Smooth muscle cell (in vitro differentiated cells): ENCODE data around the gene BRSK2. TPM values are rescaled to one million over a fixed set of nuclear protein-coding genes. Genes with fewer than 3 reads are reported as not detected.

Experiments
- DNase-seq: peaks from one replicate; lab custom pipeline; 2025; ENCODE audit not compliant: unreplicated experiment; lab: John Stamatoyannopoulos, UW
- H2AFZ ChIP-seq: fragments of 200-600 bp; sonication (generic); 2 replicates; pipeline ENCODE4 v1.6.0; 2016; ENCODE audit warnings: antibody characterized with exemption, low read depth, mild to moderate bottlenecking
- H3F3A ChIP-seq: fragments of 200-600 bp; sonication (generic); 2 replicates; pipeline ENCODE4 v1.6.0; 2017; ENCODE audit warnings: antibody characterized with exemption, low read depth
- H3K27ac ChIP-seq: fragments of 200-600 bp; sonication (generic); 2 replicates; pipeline ENCODE4 v1.5.1; 2016; ENCODE audit warnings: low read depth, mild to moderate bottlenecking
- H3K27me3 ChIP-seq: fragments of 200-600 bp; sonication (generic); 2 replicates; pipeline ENCODE4 v1.6.1; 2016; ENCODE audit warnings: low read depth, mild to moderate bottlenecking
- H3K36me3 ChIP-seq: fragments of 200-600 bp; sonication (generic); 2 replicates; pipeline ENCODE4 v1.5.1; 2016; ENCODE audit warnings: low read depth
- H3K4me1 ChIP-seq: fragments of 200-600 bp; sonication (generic); 2 replicates; pipeline ENCODE4 v1.5.1; 2016; ENCODE audit warnings: low read depth
- H3K4me2 ChIP-seq: fragments of 200-600 bp; sonication (generic); 2 replicates; pipeline ENCODE4 v1.6.0; 2016; ENCODE audit warnings: mild to moderate bottlenecking
- H3K4me3 ChIP-seq: fragments of 200-600 bp; sonication (generic); 2 replicates; pipeline ENCODE4 v1.5.1; 2016; ENCODE audit warnings: mild to moderate bottlenecking
- H3K79me2 ChIP-seq: fragments of 200-600 bp; sonication (generic); 2 replicates; pipeline ENCODE4 v1.6.0; 2016; ENCODE audit warnings: low read depth, mild to moderate bottlenecking
- H3K9ac ChIP-seq: fragments of 200-600 bp; sonication (generic); 2 replicates; pipeline ENCODE4 v1.6.0; 2016; ENCODE audit warnings: low read depth
- H3K9me3 ChIP-seq: fragments of 200-600 bp; sonication (generic); replicated peaks from 2 replicates; pipeline ENCODE4 v1.5.1; 2016; ENCODE audit warnings: low read depth
- H4K20me1 ChIP-seq: fragments of 200-600 bp; sonication (generic); 2 replicates; pipeline ENCODE4 v1.6.0; 2016; ENCODE audit warnings: low read depth
- CTCF ChIP-seq: fragments of 200-600 bp; sonication (generic); IDR thresholded peaks from 2 replicates; pipeline ENCODE4 v1.5.1; 2017; ENCODE audit warnings: borderline replicate concordance, mild to moderate bottlenecking, antibody characterized with exemption; ENCODE audit not compliant: insufficient read depth, poor library complexity, severe bottlenecking
- WGBS: methylation state at CpG from one replicate; pipeline ENCODE4 v1.1.7; 2016; ENCODE audit warnings: low lambda C conversion rate; 5-methylcytosine and 5-hydroxymethylcytosine counted together
- polyA plus RNA-seq: library from polyadenylated mRNA; unstranded; fragments of >200 nt; fragmentation: Nextera tagmentation; extraction: Ambion mirVana; gene quantifications from 2 replicates; pipeline ENCODE4 v1.2.1, GENCODE V29; 2016
- total RNA-seq: library from RNA; depleted of rRNA; stranded (reverse); fragments of >200 nt; gene quantifications from 2 replicates; pipeline ENCODE4 v1.2.3, GENCODE V29; 2014

Gene BRSK2
- total and polyA plus RNA-seq, 2 experiments from 2014 or later = 1.5 to 5.2 TPM

- H3K9ac ChIP-seq = no peak overlapping the region
- H2AFZ ChIP-seq = no peak overlapping the region
- no peak for DNase-seq
- peaks cover 67% of the 10 kb centered on the region for H4K20me1 ChIP-seq
- no peaks in the 10 kb centered on the region for H3K27me3 ChIP-seq
- no peaks in the 10 kb centered on the region for H3F3A ChIP-seq
- H3K4me3 ChIP-seq = no peak overlapping the region
- WGBS = 95% methylated on average over 35 of the region's 36 CpGs
- no peaks in the 10 kb centered on the region for H3K79me2 ChIP-seq
- no peaks in the 10 kb centered on the region for H3K9me3 ChIP-seq
- H3K27ac ChIP-seq = no peak overlapping the region
- H3K4me2 ChIP-seq = no peak overlapping the region
- no peak for TF ChIP-seq CTCF
- H3K36me3 ChIP-seq = no peaks in the 10 kb centered on the region
- no peaks in the 10 kb centered on the region for H3K4me1 ChIP-seq
Measured at GRCh38 chr11:1480555-1481482, 91.1 kb downstream of the BRSK2 start.

DNA sequence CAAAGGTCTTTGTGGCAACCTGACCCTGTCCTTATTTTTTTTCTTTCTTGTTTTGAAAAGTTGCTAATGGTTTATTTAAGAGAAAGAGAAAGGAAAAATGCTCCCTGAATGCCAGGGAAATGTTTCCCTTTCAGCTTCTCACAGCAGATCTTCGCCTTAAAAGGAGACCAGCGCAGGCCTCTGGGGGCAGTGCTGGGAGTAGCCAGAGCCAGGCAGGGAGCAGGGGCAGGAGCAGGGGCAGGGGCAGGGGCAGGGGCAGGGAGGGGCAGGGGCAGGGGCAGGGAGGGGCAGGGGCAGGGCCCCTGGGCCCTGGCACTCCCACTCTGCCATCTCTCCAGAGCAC is 91.7 kb downstream of the BRSK2 start:
- no peak for DNase-seq
- Histone ChIP-seq H3K9ac (no peak overlapping the region), H3K27me3 (no peaks in the 10 kb centered on the region), H3K4me3 (no peak overlapping the region), H3K4me2 (no peak overlapping the region), H3K79me2 (no peaks in the 10 kb centered on the region), H2AFZ (no peak overlapping the region), H3F3A (no peaks in the 10 kb centered on the region), H4K20me1 (peaks cover 73% of the 10 kb centered on the region), H3K36me3 (no peaks in the 10 kb centered on the region), H3K4me1 (no peaks in the 10 kb centered on the region), H3K27ac (no peak overlapping the region), H3K9me3 (no peaks in the 10 kb centered on the region)
- no peak for TF ChIP-seq CTCF
- 92% methylated on average over 2 of the region's 2 CpGs for WGBS

DNA sequence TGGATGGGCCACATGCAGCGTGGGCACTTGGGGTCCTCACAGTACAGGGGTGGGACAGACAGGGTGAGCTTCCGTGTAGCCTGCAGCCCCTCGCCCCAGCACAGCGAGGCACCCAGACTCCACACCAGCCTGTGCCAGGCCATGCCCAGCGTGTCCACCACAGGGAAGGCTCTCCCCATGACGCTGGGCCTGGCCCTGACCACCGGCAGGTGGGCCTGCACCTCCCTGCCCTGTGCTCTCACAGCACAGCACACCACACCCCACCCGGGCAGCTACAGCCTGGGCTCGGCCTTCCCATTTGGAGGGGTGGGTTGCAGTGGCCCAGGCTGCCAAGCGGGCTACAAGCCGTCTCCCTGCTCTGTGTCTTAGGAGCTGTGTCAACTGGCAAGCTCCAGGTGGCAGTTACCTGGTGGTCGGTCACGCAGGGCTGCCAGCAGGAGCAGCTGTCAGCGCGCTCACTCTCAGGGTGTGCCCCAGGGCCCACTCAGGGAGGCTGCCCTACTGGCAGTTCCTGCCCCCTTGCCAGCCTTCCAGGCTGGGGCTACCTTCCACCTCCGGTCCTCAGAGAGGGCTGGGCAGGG is 92.2 kb downstream of the BRSK2 start:
- Histone ChIP-seq H3K9ac (no peak overlapping the region), H3K79me2 (no peaks in the 10 kb centered on the region), H3K9me3 (no peaks in the 10 kb centered on the region), H3K4me1 (no peaks in the 10 kb centered on the region), H3K4me3 (no peak overlapping the region), H2AFZ (no peak overlapping the region), H3K4me2 (no peak overlapping the region), H3K27me3 (no peaks in the 10 kb centered on the region), H3F3A (no peaks in the 10 kb centered on the region), H3K36me3 (no peaks in the 10 kb centered on the region), H4K20me1 (peaks cover 77% of the 10 kb centered on the region), H3K27ac (no peak overlapping the region)
- TF ChIP-seq CTCF = no peak
- WGBS = 96% methylated on average over 14 of the region's 16 CpGs
- no peak for DNase-seq
